CD4-positive, alpha-beta T cell treated with Interleukin-2 at 100 ng/mL for 4 hours (primary cell): ENCODE measurements around the gene SNRNP40.

Experiments
- DNase-seq: peaks from one replicate; pipeline ENCODE4 v3.0.0-alpha.2; 2020; ENCODE audit warnings: low spot score

SNRNP40 gene

GRCh38 chr1:31230378-31230777 lies 66.2 kb downstream of the SNRNP40 start:
- DNase-seq: no peak

GRCh38 chr1:31228986-31229385 lies 67.6 kb downstream of the SNRNP40 start:
- no peak for DNase-seq

- DNase-seq: no peak
Measured at GRCh38 chr1:31227891-31228568, 68.6 kb downstream of the SNRNP40 start.

GRCh38 chr1:31224068-31224467 lies 72.5 kb downstream of the SNRNP40 start:
- DNase-seq: no peak

GRCh38 chr1:31222176-31222575 lies 74.4 kb downstream of the SNRNP40 start:
- no peak for DNase-seq

- no peak for DNase-seq
Measured at GRCh38 chr1:31221072-31221471, 75.5 kb downstream of the SNRNP40 start.

- no peak for DNase-seq
Measured at GRCh38 chr1:31219489-31219888, 77.1 kb downstream of the SNRNP40 start.

- no peak for DNase-seq
Measured at GRCh38 chr1:31218705-31219104, 77.9 kb downstream of the SNRNP40 start.

GRCh38 chr1:31216016-31216415 lies 80.6 kb downstream of the SNRNP40 start:
- no peak for DNase-seq

- DNase-seq: no peak
Measured at GRCh38 chr1:31215065-31215570, 81.5 kb downstream of the SNRNP40 start.

GRCh38 chr1:31214316-31215064 lies 82.1 kb downstream of the SNRNP40 start:
- DNase-seq: no peak
